SK-N-SH (cell line): ENCODE measurements around the gene ARHGEF17. TPM values are rescaled to one million over a fixed set of nuclear protein-coding genes. Genes with fewer than 3 reads are reported as not detected.
A peak's percentile ranks its signal among the peaks of the same experiment; 100 is the strongest.
"Not testable (repeated sequence)": the region's sequence is repeated elsewhere in the genome, so short reads cannot be mapped to it uniquely, and the experiment has no call there.

Source experiments
- CTCF ChIA-PET: fragments of 300-600, 350-600 bp; formaldehyde crosslinking; extraction: SDS; loops from one replicate; lab custom pipeline; 2021; lab: Yijun Ruan, JAX
- POLR2A ChIA-PET: fragments of 350-600 bp; sonication (Branson Sonifier 250); formaldehyde crosslinking; extraction: SDS; loops from one replicate; lab custom pipeline; 2020; ENCODE audit warnings: antibody characterized with exemption, inconsistent platforms; lab: Yijun Ruan, JAX
- DNase-seq: peaks from one replicate; pipeline ENCODE4 v3.0.0; 2012
- H2AFZ ChIP-seq: fragments of 200-600 bp; sonication (generic); 2 replicates; pipeline ENCODE4 v1.8.1; 2016; ENCODE audit warnings: antibody characterized with exemption, mild to moderate bottlenecking, low read depth
- H3F3A ChIP-seq: fragments of 200-600 bp; sonication (generic); replicated peaks from 2 replicates; pipeline ENCODE3; 2016; ENCODE audit warnings: antibody characterized with exemption, mild to moderate bottlenecking; ENCODE audit not compliant: insufficient read depth
- H3K27ac ChIP-seq, 2 experiments: fragments of 200-500 bp in 1 of 2; fragments of 200-600 bp in 1 of 2; sonication (Bioruptor generic) in 1 of 2; sonication (generic), shearing (Covaris generic) in 1 of 2; 2 replicates each; pipeline versions ENCODE4 v1.5.1 to v1.6.1; 2014 to 2016; ENCODE audit warnings: low read depth in 2 of 2, inconsistent platforms in 1 of 2, low read length in 1 of 2, mild to moderate bottlenecking in 1 of 2, mixed read lengths in 1 of 2
- H3K27me3 ChIP-seq: fragments of 200-600 bp; sonication (generic), shearing (Covaris generic); 2 replicates; pipeline ENCODE4 v1.6.1; 2016; ENCODE audit warnings: mixed run types; ENCODE audit not compliant: insufficient read depth
- H3K36me3 ChIP-seq, 2 experiments: fragments of 200-500 bp in 1 of 2; fragments of 200-600 bp in 1 of 2; sonication (Bioruptor generic) in 1 of 2; sonication (generic) in 1 of 2; replicated peaks in 1 of 2; 2 replicates each; pipeline versions ENCODE3 to v1.5.1; 2014 to 2016; ENCODE audit warnings: low read length in 1 of 2, mild to moderate bottlenecking in 1 of 2; ENCODE audit not compliant: insufficient read depth in 2 of 2, control insufficient read depth in 1 of 2
- H3K4me1 ChIP-seq, 2 experiments: fragments of 200-500 bp in 1 of 2; fragments of 200-600 bp in 1 of 2; sonication (Bioruptor generic) in 1 of 2; sonication (generic), shearing (Covaris generic) in 1 of 2; 2 replicates each; pipeline versions ENCODE4 v1.5.1 to v1.6.1; 2014 to 2016; ENCODE audit warnings: low read depth in 1 of 2, low read length in 1 of 2, mixed run types in 1 of 2; ENCODE audit not compliant: insufficient read depth in 2 of 2, control insufficient read depth in 1 of 2
- H3K4me2 ChIP-seq: fragments of 200-600 bp; sonication (generic), shearing (Covaris generic); 2 replicates; pipeline ENCODE4 v1.6.1; 2017; ENCODE audit warnings: mixed run types
- H3K4me3 ChIP-seq, 2 experiments: fragments of 200-500 bp in 1 of 2; fragments of 200-600 bp in 1 of 2; sonication (Bioruptor generic) in 1 of 2; sonication (generic), shearing (Covaris generic) in 1 of 2; 2 replicates each; pipeline versions ENCODE4 v1.5.1 to v1.8.1; 2014 to 2016; ENCODE audit warnings: low read depth in 2 of 2, inconsistent platforms in 1 of 2, low read length in 1 of 2, mild to moderate bottlenecking in 1 of 2, mixed read lengths in 1 of 2, moderate library complexity in 1 of 2
- H3K79me2 ChIP-seq: fragments of 200-600 bp; sonication (generic); 2 replicates; pipeline ENCODE4 v1.8.1; 2017; ENCODE audit warnings: mild to moderate bottlenecking; ENCODE audit not compliant: insufficient read depth
- H3K9ac ChIP-seq: fragments of 200-600 bp; sonication (generic); 2 replicates; pipeline ENCODE4 v1.6.1; 2017; ENCODE audit warnings: mixed run types
- H3K9me2 ChIP-seq: fragments of 200-600 bp; sonication (generic); 2 replicates; pipeline ENCODE4 v1.6.1; 2017; ENCODE audit warnings: mixed run types
- H3K9me3 ChIP-seq: fragments of 200-600 bp; sonication (generic); 2 replicates; pipeline ENCODE4 v1.6.1; 2017; ENCODE audit warnings: mixed run types, mild to moderate bottlenecking, moderate library complexity
- H4K20me1 ChIP-seq: fragments of 200-600 bp; sonication (generic); 2 replicates; pipeline ENCODE4 v1.6.1; 2017; ENCODE audit warnings: mild to moderate bottlenecking, mixed run types; ENCODE audit not compliant: insufficient read depth
- CHD2 ChIP-seq: fragments of 150-350 bp; IDR thresholded peaks from 2 replicates; pipeline ENCODE4 v1.6.1; 2018; ENCODE audit warnings: low read length; ENCODE audit not compliant: partially characterized antibody
- EP300 ChIP-seq, 2 experiments: IDR thresholded peaks; 2 replicates each; pipeline versions ENCODE4 v1.4.0 to v1.6.1; 2012; ENCODE audit warnings: borderline replicate concordance in 1 of 2, low read depth in 1 of 2, low read length in 1 of 2
- EZH2phosphoT487 ChIP-seq: fragments of 200-600 bp; sonication (generic); IDR thresholded peaks from 2 replicates; pipeline ENCODE4 v1.6.1; 2017; ENCODE audit warnings: low read depth, mixed run types, mild to moderate bottlenecking, antibody characterized with exemption, moderate library complexity, borderline replicate concordance
- FOXJ3 ChIP-seq: sonication (generic); formaldehyde crosslinking; IDR thresholded peaks from 2 replicates; pipeline ENCODE4 v1.5.1; 2020; ENCODE audit warnings: mild to moderate bottlenecking, missing genetic modification reagents
- GABPA ChIP-seq: IDR thresholded peaks from 2 replicates; pipeline ENCODE4 v1.4.0; 2012; ENCODE audit warnings: low read depth, mild to moderate bottlenecking
- JUND ChIP-seq: IDR thresholded peaks from 2 replicates; pipeline ENCODE4 v1.4.0; 2012
- MXI1 ChIP-seq: IDR thresholded peaks from 2 replicates; pipeline ENCODE4 v1.6.1; 2012; ENCODE audit warnings: mild to moderate bottlenecking, low read depth, low read length, improper control_type of control experiment
- POLR2AphosphoS5 ChIP-seq: IDR thresholded peaks from 2 replicates; pipeline ENCODE4 v1.6.1; 2012; ENCODE audit warnings: low read depth, low read length
- RCOR1 ChIP-seq: fragments of 150-350 bp; IDR thresholded peaks from 2 replicates; pipeline ENCODE4 v1.6.1; 2017; ENCODE audit warnings: antibody characterized with exemption, low read length
- RFX5 ChIP-seq: IDR thresholded peaks from 2 replicates; pipeline ENCODE4 v1.6.1; 2012; ENCODE audit warnings: mild to moderate bottlenecking, improper control_type of control experiment, low read length
- SMC3 ChIP-seq: IDR thresholded peaks from 2 replicates; pipeline ENCODE4 v1.6.1; 2012; ENCODE audit warnings: low read depth, low read length, improper control_type of control experiment
- YY1 ChIP-seq: IDR thresholded peaks from 2 replicates; pipeline ENCODE4 v1.4.0; 2012; ENCODE audit warnings: low read depth, mild to moderate bottlenecking
- WGBS: methylation state at CpG from one replicate; pipeline ENCODE4 v1.1.6; 2017; ENCODE audit warnings: low lambda C conversion rate; 5-methylcytosine and 5-hydroxymethylcytosine counted together
- polyA plus RNA-seq, 3 experiments: library from polyadenylated mRNA; depleted of rRNA; stranded (reverse); fragments of >200 nt; gene quantifications; 2 replicates each; pipeline ENCODE4 v1.2.3, GENCODE V29; 2012
- TF ChIP-seq, protein P1 (sequence below): fragments of 150-350 bp; IDR thresholded peaks from 2 replicates; pipeline ENCODE4 v1.6.1; 2016; ENCODE audit warnings: mild to moderate bottlenecking, low read depth, low read length
- TF ChIP-seq, protein P2 (sequence below): IDR thresholded peaks from 2 replicates; pipeline ENCODE4; 2012

Gene ARHGEF17
- polyA plus RNA-seq, 1 of the 3 experiments (the other 2 are of a cell fraction), result 45.9 TPM

DNA sequence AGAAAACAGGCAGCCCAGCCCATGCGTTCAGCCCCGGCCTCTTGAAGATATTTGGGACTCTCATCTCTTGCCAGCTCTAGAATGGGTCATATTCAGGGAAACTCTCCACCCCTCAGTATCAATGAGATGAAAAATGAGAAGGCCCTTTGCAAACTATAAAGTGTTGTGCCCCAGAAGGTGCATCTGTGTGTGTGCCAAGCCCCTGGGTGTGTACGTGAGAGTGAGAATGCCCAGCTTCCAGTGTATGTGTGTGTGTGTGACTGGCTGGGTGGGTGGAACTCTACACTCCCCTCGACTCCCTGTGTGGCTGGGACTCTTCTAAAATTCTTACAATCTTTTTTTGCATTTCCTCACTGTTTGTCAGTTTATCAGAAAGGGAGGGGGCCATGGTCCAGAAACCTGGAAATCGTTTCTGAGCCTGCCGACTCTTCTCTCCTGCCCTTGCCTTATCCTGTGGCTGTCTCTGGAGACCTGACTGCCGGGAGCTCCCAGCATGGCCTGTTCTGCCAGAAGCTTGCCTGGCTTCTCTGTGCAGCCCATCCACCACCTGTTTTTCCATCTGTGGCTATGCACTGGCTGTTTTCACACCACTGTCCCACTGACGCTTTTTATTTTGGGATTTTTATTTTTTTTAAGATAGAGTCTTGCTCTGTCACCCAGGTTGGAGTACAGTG is 34.7 kb upstream of the ARHGEF17 start:
- no peaks in the 10 kb centered on the region for H4K20me1 ChIP-seq
- H3K27me3 ChIP-seq, result no peaks in the 10 kb centered on the region
- WGBS, result 65% methylated on average over 8 of the region's 8 CpGs
- no peaks in the 10 kb centered on the region for H3K9me3 ChIP-seq
- peak; percentile 57 for DNase-seq
- no peak overlapping the region for H3K4me2 ChIP-seq
- H3K79me2 ChIP-seq, result no peaks in the 10 kb centered on the region
- peak overlapping the region in 1 of 2 experiments; percentile 97; a peak in 2 of 4 replicates for H3K27ac ChIP-seq
- H3K4me3 ChIP-seq, result no peak overlapping the region
- H3K9me2 ChIP-seq, result no peaks in the 10 kb centered on the region
- no peaks in the 10 kb centered on the region for H3K36me3 ChIP-seq
- H2AFZ ChIP-seq, result no peak overlapping the region
- peaks cover 3 to 62% of the 10 kb centered on the region in 2 experiments; a peak in 2 of 4 replicates for H3K4me1 ChIP-seq
- no peaks in the 10 kb centered on the region for H3F3A ChIP-seq
- ChIA-PET POLR2A (interaction anchor here (0.9 to 1.2 kb wide), 2 partner anchors 11 to 28 kb away, joined by 3 to 6 read pairs; no protein-coding TSS in a partner anchor), CTCF (interaction anchor here (0.6 to 15.0 kb wide), 12 partner anchors 13 to 595 kb away, joined by 3 to 179 read pairs (median 4); no protein-coding TSS in a partner anchor)
- TF ChIP-seq FOXJ3 (CRISPR knock-in tag) (no peak), MXI1 (peak; percentile 77; the same call in 1 of the 2 replicates), CHD2 (peak; percentile 37), YY1 (no peak), RCOR1 (peak; percentile 62; the same call in 1 of the 2 replicates), EP300 (IDR thresholded peaks at IDR 0.05; ENCODE audit: borderline replicate concordance in 1 of 2, low read depth in 1 of 2, low read length in 1 of 2) (peak in 1 of 2 experiments; percentile 37; a peak in 1 of 4 replicates)
- no peak overlapping the region for H3K9ac ChIP-seq

DNA sequence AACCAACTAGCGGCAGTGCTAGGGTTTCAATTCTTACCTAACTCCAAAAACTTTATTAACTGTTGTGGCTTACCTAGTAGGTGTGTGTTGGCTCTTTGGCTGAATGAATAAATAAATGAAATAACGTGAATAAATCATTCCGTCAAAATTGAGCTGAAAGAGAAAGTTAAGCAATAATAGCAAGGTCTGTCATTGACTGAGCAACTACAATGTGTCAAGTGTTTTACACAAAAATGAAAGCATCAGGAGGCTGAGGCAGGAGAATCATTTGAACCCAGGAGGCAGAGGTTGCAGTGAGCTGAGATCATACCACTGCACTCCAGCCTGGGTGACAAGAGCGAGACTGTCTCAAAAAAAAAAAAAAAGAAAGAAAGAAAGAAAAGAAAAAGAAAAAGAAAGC is 33.9 kb upstream of the ARHGEF17 start:
- not testable (repeated sequence) for H3K4me2 ChIP-seq, H3K9ac ChIP-seq, H2AFZ ChIP-seq, H3K9me3 ChIP-seq, H4K20me1 ChIP-seq, H3K4me3 ChIP-seq, H3F3A ChIP-seq, DNase-seq, H3K27me3 ChIP-seq, H3K27ac ChIP-seq, H3K79me2 ChIP-seq, H3K9me2 ChIP-seq, H3K36me3 ChIP-seq
- ChIA-PET POLR2A (interaction anchor here (0.9 kb wide), 1 partner anchor 13 kb away, joined by 4 read pairs; no protein-coding TSS in a partner anchor), CTCF (interaction anchor here (0.6 to 15.0 kb wide), 11 partner anchors 12 to 596 kb away, joined by 3 to 179 read pairs (median 4); no protein-coding TSS in a partner anchor)
- WGBS, result 93% methylated on average over 4 of the region's 4 CpGs
- peaks cover 3 to 56% of the 10 kb centered on the region in 2 experiments; a peak in 2 of 4 replicates for H3K4me1 ChIP-seq

DNA sequence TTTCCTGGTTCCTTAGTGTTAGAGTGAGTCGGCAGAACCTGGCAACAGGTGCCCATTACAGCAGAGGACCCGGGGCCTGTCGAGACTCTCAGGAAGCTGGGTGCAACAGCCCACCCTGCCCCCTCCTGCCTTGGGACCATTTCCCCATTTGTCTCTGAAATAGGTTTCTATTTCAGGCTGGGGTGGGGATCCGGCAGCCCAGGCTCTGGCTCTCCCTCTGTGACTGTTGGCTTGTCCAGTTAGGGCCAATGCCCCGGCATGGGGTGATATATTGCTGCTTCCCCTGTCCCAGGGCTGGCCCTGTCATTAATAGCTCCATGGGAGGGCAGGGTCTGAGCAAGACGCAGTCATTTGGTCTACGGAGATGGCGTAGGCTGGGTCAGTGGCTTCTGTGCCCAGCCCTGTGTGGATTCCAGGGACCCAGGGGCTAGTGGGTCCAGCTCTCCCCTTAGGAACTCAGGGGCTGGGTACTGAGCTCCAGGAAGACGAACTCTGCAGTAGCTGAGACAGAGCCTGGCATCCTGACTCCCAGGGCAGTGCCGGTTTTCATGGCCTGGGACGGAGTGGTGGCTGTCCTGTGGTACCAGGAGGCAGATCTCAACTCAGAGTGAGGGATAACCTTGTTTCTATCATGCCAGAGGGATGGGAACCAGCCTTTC is 33.2 kb upstream of the ARHGEF17 start:
- POLR2A ChIA-PET, result interaction anchor here (0.6 to 0.9 kb wide), 2 partner anchors 13 to 502 kb away, joined by 3 to 4 read pairs; no protein-coding TSS in a partner anchor
- H3F3A ChIP-seq, result no peaks in the 10 kb centered on the region
- no peaks in the 10 kb centered on the region for H3K79me2 ChIP-seq
- peaks cover 3 to 49% of the 10 kb centered on the region in 2 experiments; a peak in 2 of 4 replicates for H3K4me1 ChIP-seq
- H3K9me2 ChIP-seq, result no peaks in the 10 kb centered on the region
- DNase-seq, result no peak
- TF ChIP-seq EP300 (IDR thresholded peaks at IDR 0.05; ENCODE audit: borderline replicate concordance in 1 of 2, low read depth in 1 of 2, low read length in 1 of 2) (no peak), SMC3 (no peak), POLR2AphosphoS5 (no peak), RCOR1 (no peak), JUND (no peak), RFX5 (no peak), GABPA (no peak), EZH2phosphoT487 (no peak)
- TF ChIP-seq, protein P1, sequence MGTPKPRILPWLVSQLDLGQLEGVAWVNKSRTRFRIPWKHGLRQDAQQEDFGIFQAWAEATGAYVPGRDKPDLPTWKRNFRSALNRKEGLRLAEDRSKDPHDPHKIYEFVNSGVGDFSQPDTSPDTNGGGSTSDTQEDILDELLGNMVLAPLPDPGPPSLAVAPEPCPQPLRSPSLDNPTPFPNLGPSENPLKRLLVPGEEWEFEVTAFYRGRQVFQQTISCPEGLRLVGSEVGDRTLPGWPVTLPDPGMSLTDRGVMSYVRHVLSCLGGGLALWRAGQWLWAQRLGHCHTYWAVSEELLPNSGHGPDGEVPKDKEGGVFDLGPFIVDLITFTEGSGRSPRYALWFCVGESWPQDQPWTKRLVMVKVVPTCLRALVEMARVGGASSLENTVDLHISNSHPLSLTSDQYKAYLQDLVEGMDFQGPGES, result no peak
- TF ChIP-seq, protein P2, sequence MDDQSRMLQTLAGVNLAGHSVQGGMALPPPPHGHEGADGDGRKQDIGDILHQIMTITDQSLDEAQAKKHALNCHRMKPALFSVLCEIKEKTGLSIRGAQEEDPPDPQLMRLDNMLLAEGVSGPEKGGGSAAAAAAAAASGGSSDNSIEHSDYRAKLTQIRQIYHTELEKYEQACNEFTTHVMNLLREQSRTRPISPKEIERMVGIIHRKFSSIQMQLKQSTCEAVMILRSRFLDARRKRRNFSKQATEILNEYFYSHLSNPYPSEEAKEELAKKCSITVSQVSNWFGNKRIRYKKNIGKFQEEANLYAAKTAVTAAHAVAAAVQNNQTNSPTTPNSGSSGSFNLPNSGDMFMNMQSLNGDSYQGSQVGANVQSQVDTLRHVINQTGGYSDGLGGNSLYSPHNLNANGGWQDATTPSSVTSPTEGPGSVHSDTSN, result no peak
- no peaks in the 10 kb centered on the region for H4K20me1 ChIP-seq
- no peak overlapping the region for H3K4me3 ChIP-seq
- no peaks in the 10 kb centered on the region for H3K36me3 ChIP-seq
- no peaks in the 10 kb centered on the region for H3K9me3 ChIP-seq
- H3K27me3 ChIP-seq, result no peaks in the 10 kb centered on the region
- no peak overlapping the region for H3K4me2 ChIP-seq
- peak overlapping the region in 1 of 2 experiments; percentile 34; a peak in 2 of 4 replicates for H3K27ac ChIP-seq
- WGBS, result 90% methylated on average over 6 of the region's 11 CpGs
- CTCF ChIA-PET, result interaction anchor here (1.0 to 15.0 kb wide), 8 partner anchors 11 to 97 kb away, joined by 3 to 179 read pairs (median 4); no protein-coding TSS in a partner anchor
- H2AFZ ChIP-seq, result no peak overlapping the region
- H3K9ac ChIP-seq, result no peak overlapping the region
